ENCODE measurements around the gene CACNA2D4. TPM values are rescaled to one million over a fixed set of nuclear protein-coding genes. Genes with fewer than 3 reads are reported as not detected.

Gene CACNA2D4
- total RNA-seq, 1 experiment from 2014 or later: 1.7 TPM

GRCh38 chr12:1826867-1827705 lies 91.4 kb downstream of the CACNA2D4 start:
- H3K9ac ChIP-seq (ENCODE audit: low read length): no peak overlapping the region
- H3K27ac ChIP-seq (ENCODE audit: low read depth, low read length): no peak overlapping the region
- no peaks in the 10 kb centered on the region for H3K79me2 ChIP-seq (ENCODE audit: insufficient read depth, low read length)
- ChIA-PET CTCF (no interaction called here), RAD21 (ENCODE audit: low non-redundant PET in 1 of 2, low total read pairs in 2 of 2, uncharacterized antibody in 2 of 2, unreplicated experiment in 2 of 2) (no interaction called here), POLR2A (no interaction called here)
- no peaks in the 10 kb centered on the region for H3K4me1 ChIP-seq (ENCODE audit: control insufficient read depth in 1 of 2, insufficient read depth in 2 of 2, low read length in 2 of 2)
- H3K27me3 ChIP-seq (ENCODE audit: insufficient read depth, low read length): peaks cover 3% of the 10 kb centered on the region
- DNase-seq (ENCODE audit: low read depth, low spot score) (no peak), ATAC-seq (no peak)
- TF ChIP-seq SIN3A (IDR thresholded peaks at IDR 0.05; ENCODE audit: low read depth) (no peak), FOSL1 (IDR thresholded peaks at IDR 0.05; ENCODE audit: low read depth) (no peak), ZNF274 (IDR thresholded peaks at IDR 0.05; ENCODE audit: low read depth, low read length) (no peak), SRF (IDR thresholded peaks at IDR 0.05; ENCODE audit: low read depth) (no peak), CBX3 (IDR thresholded peaks at IDR 0.05; ENCODE audit: low read depth) (no peak), TCF7L2 (IDR thresholded peaks at IDR 0.05; ENCODE audit: borderline replicate concordance, extremely low read depth, insufficient read depth, insufficient read length) (no peak), YY1 (IDR thresholded peaks at IDR 0.05; ENCODE audit: extremely low read depth, insufficient replicate concordance, low read depth, low read length) (no peak), POLR2AphosphoS5 (IDR thresholded peaks at IDR 0.05; ENCODE audit: low read depth, low read length) (no peak), JUND (IDR thresholded peaks at IDR 0.05) (no peak), EZH2phosphoT487 (IDR thresholded peaks at IDR 0.05; ENCODE audit: borderline replicate concordance) (no peak), RAD21 (IDR thresholded peaks at IDR 0.05; ENCODE audit: low read depth) (no peak), EZH2 (IDR thresholded peaks at IDR 0.05) (no peak), POLR2A (IDR thresholded peaks at IDR 0.05; ENCODE audit: borderline replicate concordance, extremely low read depth, insufficient read depth, insufficient read length) (no peak)
- TF ChIP-seq, protein P1, sequence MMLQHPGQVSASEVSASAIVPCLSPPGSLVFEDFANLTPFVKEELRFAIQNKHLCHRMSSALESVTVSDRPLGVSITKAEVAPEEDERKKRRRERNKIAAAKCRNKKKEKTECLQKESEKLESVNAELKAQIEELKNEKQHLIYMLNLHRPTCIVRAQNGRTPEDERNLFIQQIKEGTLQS (IDR thresholded peaks at IDR 0.05): no peak
- TF ChIP-seq, protein P2, sequence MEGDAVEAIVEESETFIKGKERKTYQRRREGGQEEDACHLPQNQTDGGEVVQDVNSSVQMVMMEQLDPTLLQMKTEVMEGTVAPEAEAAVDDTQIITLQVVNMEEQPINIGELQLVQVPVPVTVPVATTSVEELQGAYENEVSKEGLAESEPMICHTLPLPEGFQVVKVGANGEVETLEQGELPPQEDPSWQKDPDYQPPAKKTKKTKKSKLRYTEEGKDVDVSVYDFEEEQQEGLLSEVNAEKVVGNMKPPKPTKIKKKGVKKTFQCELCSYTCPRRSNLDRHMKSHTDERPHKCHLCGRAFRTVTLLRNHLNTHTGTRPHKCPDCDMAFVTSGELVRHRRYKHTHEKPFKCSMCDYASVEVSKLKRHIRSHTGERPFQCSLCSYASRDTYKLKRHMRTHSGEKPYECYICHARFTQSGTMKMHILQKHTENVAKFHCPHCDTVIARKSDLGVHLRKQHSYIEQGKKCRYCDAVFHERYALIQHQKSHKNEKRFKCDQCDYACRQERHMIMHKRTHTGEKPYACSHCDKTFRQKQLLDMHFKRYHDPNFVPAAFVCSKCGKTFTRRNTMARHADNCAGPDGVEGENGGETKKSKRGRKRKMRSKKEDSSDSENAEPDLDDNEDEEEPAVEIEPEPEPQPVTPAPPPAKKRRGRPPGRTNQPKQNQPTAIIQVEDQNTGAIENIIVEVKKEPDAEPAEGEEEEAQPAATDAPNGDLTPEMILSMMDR (IDR thresholded peaks at IDR 0.05 in 2 of 3, conservative IDR thresholded peaks at IDR 0.05 in 1 of 3; ENCODE audit: borderline replicate concordance in 1 of 3, insufficient read depth in 1 of 3, low read depth in 2 of 3, low read length in 2 of 3): no peak
- TF ChIP-seq, protein P3, sequence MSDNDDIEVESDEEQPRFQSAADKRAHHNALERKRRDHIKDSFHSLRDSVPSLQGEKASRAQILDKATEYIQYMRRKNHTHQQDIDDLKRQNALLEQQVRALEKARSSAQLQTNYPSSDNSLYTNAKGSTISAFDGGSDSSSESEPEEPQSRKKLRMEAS (IDR thresholded peaks at IDR 0.05): no peak
- no peaks in the 10 kb centered on the region for H4K20me1 ChIP-seq (ENCODE audit: insufficient read depth)
- intact Hi-C loops (cut with micrococcal nuclease): no loop called here
- H3K9me3 ChIP-seq (ENCODE audit: control insufficient read depth in 1 of 2, insufficient read depth in 1 of 2, low read depth in 1 of 2, low read length in 2 of 2): no peaks in the 10 kb centered on the region
- H3K4me3 ChIP-seq (replicated peaks in 1 of 2; ENCODE audit: low read depth in 1 of 2, low read length in 2 of 2): no peak overlapping the region
- H3K9me2 ChIP-seq (ENCODE audit: insufficient read depth): no peaks in the 10 kb centered on the region
- no TSS peak for BruUV-seq (replicated peaks)
- H2AFZ ChIP-seq (ENCODE audit: low read depth, low read length, poor library complexity, severe bottlenecking): no peak overlapping the region
- H3K4me2 ChIP-seq (ENCODE audit: low read length): no peak overlapping the region
- H3K36me3 ChIP-seq (ENCODE audit: control insufficient read depth in 1 of 2, insufficient read depth in 2 of 2, low read length in 2 of 2): no peaks in the 10 kb centered on the region
